HL-60/S4 (cell line): ENCODE measurements around the gene FTO.
"Not testable (repeated sequence)": the region's sequence is repeated elsewhere in the genome, so short reads cannot be mapped to it uniquely, and the experiment has no call there.

Source experiments
- in situ Hi-C: fragments of 300-500 bp; cut with MboI; formaldehyde crosslinking; loops from 2 replicates; pipeline ENCODE4 v1.14.3; 2022; ENCODE audit warnings: low sequenced_read_pairs

Gene FTO

GRCh38 chr16:53849585-53849984, 145.6 kb downstream of the FTO start:
- in situ Hi-C loops, result no loop called here

GRCh38 chr16:53849994-53850393, 146.0 kb downstream of the FTO start:
- in situ Hi-C loops, result no loop called here

GRCh38 chr16:53852678-53853077, 148.7 kb downstream of the FTO start:
- in situ Hi-C loops, result no loop called here

- in situ Hi-C loops, result no loop called here
Measured at GRCh38 chr16:53855056-53855455, 151.1 kb downstream of the FTO start.

GRCh38 chr16:53855511-53855910, 151.6 kb downstream of the FTO start:
- in situ Hi-C loops, result no loop called here

- in situ Hi-C loops, result no loop called here
Measured at GRCh38 chr16:53859995-53860540, 156.1 kb downstream of the FTO start.

GRCh38 chr16:53863861-53864260, 159.9 kb downstream of the FTO start:
- in situ Hi-C loops, result no loop called here

GRCh38 chr16:53864819-53865493, 161.0 kb downstream of the FTO start:
- in situ Hi-C loops, result no loop called here

- in situ Hi-C loops, result no loop called here
Measured at GRCh38 chr16:53865494-53865863, 161.5 kb downstream of the FTO start.

- in situ Hi-C loops, result no loop called here
Measured at GRCh38 chr16:53866520-53866919, 162.6 kb downstream of the FTO start.

- in situ Hi-C loops, result no loop called here
Measured at GRCh38 chr16:53870831-53871230, 166.9 kb downstream of the FTO start.

- in situ Hi-C loops, result no loop called here
Measured at GRCh38 chr16:53872248-53873221, 168.6 kb downstream of the FTO start.

- in situ Hi-C loops, result no loop called here
Measured at GRCh38 chr16:53876811-53877210, 172.9 kb downstream of the FTO start.

GRCh38 chr16:53878216-53878615, 174.3 kb downstream of the FTO start:
- in situ Hi-C loops, result no loop called here

- in situ Hi-C loops, result no loop called here
Measured at GRCh38 chr16:53881371-53881770, 177.4 kb downstream of the FTO start.

- in situ Hi-C loops, result no loop called here
Measured at GRCh38 chr16:53882310-53882709, 178.4 kb downstream of the FTO start.

- in situ Hi-C loops, result no loop called here
Measured at GRCh38 chr16:53884748-53885147, 180.8 kb downstream of the FTO start.

- in situ Hi-C loops, result no loop called here
Measured at GRCh38 chr16:53886482-53887378, 182.8 kb downstream of the FTO start.

GRCh38 chr16:53888222-53888621, 184.3 kb downstream of the FTO start:
- in situ Hi-C loops, result no loop called here

GRCh38 chr16:53890877-53891276, 186.9 kb downstream of the FTO start:
- in situ Hi-C loops, result not testable (repeated sequence)
